OCI-LY7 (cell line): Measurements from ENCODE around the gene EGFL7. TPM values are rescaled to one million over a fixed set of nuclear protein-coding genes. Genes with fewer than 3 reads are reported as not detected.

Source experiments
- BruUV-seq: library from RNA; stranded (reverse); fragments of 400-500 nt; replicated peaks from 2 replicates; lab custom pipeline; 2021; lab: Mats Ljungman, UMichigan
- CTCF ChIA-PET: fragments of 300-600 bp; sonication (Branson Sonifier 250); formaldehyde crosslinking; loops from one replicate; lab custom pipeline; 2022; ENCODE audit warnings: antibody characterized with exemption; ENCODE audit not compliant: unreplicated experiment; lab: Charles Lee
- POLR2A ChIA-PET: fragments of 300-600 bp; sonication (Branson Sonifier 250); formaldehyde crosslinking; loops from one replicate; lab custom pipeline; 2022; ENCODE audit warnings: antibody characterized with exemption; lab: Charles Lee
- DNase-seq: peaks from one replicate; pipeline ENCODE4 v3.0.0-alpha.2; 2015; ENCODE audit warnings: low spot score
- H2AFZ ChIP-seq: fragments of 200-600 bp; sonication (generic), shearing (Covaris generic); 2 replicates; pipeline ENCODE4 v1.6.1; 2014; ENCODE audit warnings: mild to moderate bottlenecking, antibody characterized with exemption, low read length, moderate library complexity
- H3K27ac ChIP-seq: fragments of 200-600 bp; sonication (generic); 2 replicates; pipeline ENCODE4 v1.5.1; 2014; ENCODE audit warnings: mixed run types, low read depth, mild to moderate bottlenecking, moderate library complexity, low read length, inconsistent platforms; ENCODE audit not compliant: poor library complexity, severe bottlenecking
- H3K36me3 ChIP-seq: fragments of 200-600 bp; sonication (generic); 2 replicates; pipeline ENCODE4 v1.6.1; 2014; ENCODE audit warnings: mild to moderate bottlenecking, antibody characterized with exemption, low read length, moderate library complexity, mixed read lengths; ENCODE audit not compliant: insufficient read depth
- H3K4me1 ChIP-seq: fragments of 200-600 bp; sonication (generic); 2 replicates; pipeline ENCODE4 v1.5.1; 2014; ENCODE audit warnings: mild to moderate bottlenecking, low read length; ENCODE audit not compliant: insufficient read depth, poor library complexity, severe bottlenecking
- H3K4me2 ChIP-seq: fragments of 200-600 bp; sonication (generic); 2 replicates; pipeline ENCODE4 v1.6.1; 2014; ENCODE audit warnings: mild to moderate bottlenecking, low read length
- H3K4me3 ChIP-seq: fragments of 200-600 bp; sonication (generic); 2 replicates; pipeline ENCODE4 v1.5.1; 2014; ENCODE audit warnings: mild to moderate bottlenecking, low read depth, low read length; ENCODE audit not compliant: poor library complexity, severe bottlenecking
- H3K79me2 ChIP-seq: fragments of 200-600 bp; sonication (generic); 2 replicates; pipeline ENCODE4 v1.6.1; 2016; ENCODE audit warnings: low read depth, mild to moderate bottlenecking, low read length, moderate library complexity, mixed read lengths; ENCODE audit not compliant: insufficient read depth
- H3K9me2 ChIP-seq: fragments of 200-600 bp; sonication (generic); 2 replicates; pipeline ENCODE4 v1.6.1; 2016; ENCODE audit warnings: mild to moderate bottlenecking, low read length, mixed read lengths; ENCODE audit not compliant: insufficient read depth
- H3K9me3 ChIP-seq: fragments of 200-600 bp; sonication (generic); 2 replicates; pipeline ENCODE4 v1.6.1; 2014; ENCODE audit warnings: mild to moderate bottlenecking, mixed run types, low read length, mixed read lengths
- H4K20me1 ChIP-seq: fragments of 200-600 bp; sonication (generic); 2 replicates; pipeline ENCODE4 v1.6.1; 2014; ENCODE audit warnings: mild to moderate bottlenecking, antibody characterized with exemption, low read length, moderate library complexity, mixed read lengths; ENCODE audit not compliant: insufficient read depth
- CTCF ChIP-seq: fragments of 200-600 bp; sonication (generic); conservative IDR thresholded peaks from 2 replicates; pipeline ENCODE4 v1.5.1; 2014; ENCODE audit warnings: mild to moderate bottlenecking, antibody characterized with exemption, low read length, moderate library complexity, mixed read lengths
- EZH2phosphoT487 ChIP-seq: fragments of 200-600 bp; sonication (generic); IDR thresholded peaks from 2 replicates; pipeline ENCODE4 v1.6.1; 2018; ENCODE audit warnings: low read depth, borderline replicate concordance, mild to moderate bottlenecking, mixed run types, antibody characterized with exemption, low read length, moderate library complexity, mixed read lengths
- intact Hi-C: fragments of 100-400 bp; cut with micrococcal nuclease; formaldehyde crosslinking; loops from one replicate; pipeline ENCODE4 v1.10.0; 2022; ENCODE audit not compliant: unreplicated experiment
- total RNA-seq, 2 experiments: library from RNA; depleted of rRNA in 1 of 2; stranded (reverse); fragments of >200 nt in 1 of 2; shearing (Covaris generic) in 1 of 2; gene quantifications; 2 replicates each; pipeline ENCODE4 v1.2.3, GENCODE V29; 2014 to 2022

EGFL7 gene
- total RNA-seq, 2 experiments from 2014 or later, result not detected

GRCh38 chr9:136614372-136614922, 48.3 kb upstream of the EGFL7 start:
- H2AFZ ChIP-seq, result no peak overlapping the region
- H3K79me2 ChIP-seq, result no peaks in the 10 kb centered on the region
- DNase-seq, result no peak
- no peaks in the 10 kb centered on the region for H4K20me1 ChIP-seq
- POLR2A ChIA-PET, result no interaction called here
- CTCF ChIA-PET, result no interaction called here
- no peaks in the 10 kb centered on the region for H3K9me3 ChIP-seq
- no peak for TF ChIP-seq EZH2phosphoT487
- TF ChIP-seq CTCF, result no peak
- no peak overlapping the region for H3K4me2 ChIP-seq
- intact Hi-C loops, result no loop called here
- H3K4me1 ChIP-seq, result peaks cover 19% of the 10 kb centered on the region
- no peak overlapping the region for H3K27ac ChIP-seq
- H3K4me3 ChIP-seq, result no peak overlapping the region
- no peaks in the 10 kb centered on the region for H3K36me3 ChIP-seq
- no peaks in the 10 kb centered on the region for H3K9me2 ChIP-seq
- no TSS peak for BruUV-seq

GRCh38 chr9:136614967-136615623, 47.6 kb upstream of the EGFL7 start:
- Histone ChIP-seq H3K9me2 (no peaks in the 10 kb centered on the region), H3K79me2 (no peaks in the 10 kb centered on the region), H3K27ac (no peak overlapping the region), H3K36me3 (no peaks in the 10 kb centered on the region), H2AFZ (no peak overlapping the region), H3K4me1 (peaks cover 20% of the 10 kb centered on the region), H3K4me2 (no peak overlapping the region), H3K9me3 (no peaks in the 10 kb centered on the region), H4K20me1 (no peaks in the 10 kb centered on the region), H3K4me3 (no peak overlapping the region)
- DNase-seq, result no peak
- ChIA-PET CTCF (no interaction called here), POLR2A (no interaction called here)
- intact Hi-C loops, result no loop called here
- TF ChIP-seq EZH2phosphoT487 (no peak), CTCF (peak; percentile 18; the same call in 1 of the 2 replicates)
- no TSS peak for BruUV-seq

GRCh38 chr9:136615631-136616306, 46.9 kb upstream of the EGFL7 start:
- no peak for TF ChIP-seq EZH2phosphoT487
- no peak for TF ChIP-seq CTCF
- Histone ChIP-seq H3K79me2 (no peaks in the 10 kb centered on the region), H3K27ac (no peak overlapping the region), H2AFZ (no peak overlapping the region), H3K36me3 (no peaks in the 10 kb centered on the region), H3K4me1 (peaks cover 20% of the 10 kb centered on the region), H3K9me2 (no peaks in the 10 kb centered on the region), H3K4me3 (no peak overlapping the region), H3K9me3 (no peaks in the 10 kb centered on the region), H4K20me1 (no peaks in the 10 kb centered on the region), H3K4me2 (no peak overlapping the region)
- ChIA-PET CTCF (no interaction called here), POLR2A (no interaction called here)
- no peak for DNase-seq
- BruUV-seq, result no TSS peak
- intact Hi-C loops, result no loop called here
